Suprapubic skin (tissue), 4 donors: Measurements from ENCODE around the gene LIMD2. TPM values are rescaled to one million over a fixed set of nuclear protein-coding genes. Genes with fewer than 3 reads are reported as not detected.

Source experiments
- DNase-seq, 2 donors: peaks; one replicate each; pipeline ENCODE4 v3.0.0-alpha.2; 2019; ENCODE audit warnings: low spot score in 2 of 2
- H3K27ac ChIP-seq: fragments of 200-600 bp; sonication (generic); one replicate; pipeline ENCODE4 v1.5.1; 2019
- H3K27me3 ChIP-seq: fragments of 200-600 bp; sonication (generic); one replicate; pipeline ENCODE4 v1.5.1; 2019
- H3K36me3 ChIP-seq: fragments of 200-600 bp; sonication (generic); one replicate; pipeline ENCODE4 v1.5.1; 2019
- H3K4me1 ChIP-seq: fragments of 200-600 bp; sonication (generic); one replicate; pipeline ENCODE4 v1.5.1; 2019
- H3K4me3 ChIP-seq: fragments of 200-600 bp; sonication (generic); one replicate; pipeline ENCODE4 v1.5.1; 2019; ENCODE audit warnings: mild to moderate bottlenecking
- H3K9me3 ChIP-seq: fragments of 200-600 bp; sonication (generic); one replicate; pipeline ENCODE4 v1.5.1; 2019
- EP300 ChIP-seq: sonication (generic); formaldehyde crosslinking; IDR thresholded peaks from one replicate; pipeline ENCODE4 v1.6.1; 2017; ENCODE audit warnings: antibody characterized with exemption
- POLR2A ChIP-seq, 2 donors: fragments of 450-650 bp; IDR thresholded peaks; one replicate each; pipeline ENCODE4 v1.6.1; 2017; ENCODE audit warnings: antibody characterized with exemption in 2 of 2, mild to moderate bottlenecking in 2 of 2, moderate library complexity in 2 of 2
- POLR2AphosphoS5 ChIP-seq, 3 donors: sonication (generic); formaldehyde crosslinking; IDR thresholded peaks; one replicate each; pipeline ENCODE4 v1.6.1; 2017; ENCODE audit warnings: antibody characterized with exemption in 3 of 3
- WGBS: methylation state at CpG from one replicate; pipeline ENCODE4 v1.1.5; 2018; 5-methylcytosine and 5-hydroxymethylcytosine counted together
- total RNA-seq, 4 donors: library from RNA; depleted of rRNA; stranded (reverse); fragments of >200 nt; gene quantifications; one replicate each; pipeline ENCODE4 v1.1.0, GENCODE V29; 2016
- TF ChIP-seq, protein P1 (sequence below), 2 donors: fragments of 200-600 bp in 1 of 2; fragments of 450-650 bp in 1 of 2; sonication (generic) in 1 of 2; IDR thresholded peaks; one replicate each; pipeline ENCODE4 v1.5.1; 2016 to 2019; ENCODE audit warnings: antibody characterized with exemption in 2 of 2, mild to moderate bottlenecking in 1 of 2, moderate library complexity in 1 of 2

The LIMD2 gene
- total RNA-seq, 4 donors from 2014 or later = 5.0 to 9.4 (median 6.8) TPM

DNA sequence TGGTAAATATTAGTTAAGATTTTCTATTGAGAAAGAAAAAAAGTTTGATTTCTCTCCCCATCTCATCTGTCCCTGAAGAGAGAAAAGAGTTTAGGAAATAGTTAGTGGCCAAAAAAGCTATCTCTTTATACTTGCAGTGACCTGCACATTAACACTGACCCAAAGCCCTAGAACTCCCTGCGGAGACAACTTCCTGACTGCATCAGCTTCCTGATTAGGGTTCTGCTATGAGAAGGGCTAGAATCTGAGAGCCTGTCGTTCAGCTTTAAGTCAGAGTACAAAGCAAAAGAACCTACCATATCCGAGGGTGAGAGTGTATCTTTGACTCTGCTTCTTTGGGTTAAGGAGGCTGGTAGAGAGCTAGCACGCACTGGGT lies 24.7 kb downstream of the LIMD2 start:
- H3K9me3 ChIP-seq = no peaks in the 10 kb centered on the region
- H3K27me3 ChIP-seq = no peaks in the 10 kb centered on the region
- peaks cover 34% of the 10 kb centered on the region for H3K4me1 ChIP-seq
- peak overlapping the region; percentile 8 for H3K4me3 ChIP-seq
- H3K36me3 ChIP-seq = peaks cover 20% of the 10 kb centered on the region
- no peak for DNase-seq
- H3K27ac ChIP-seq = peak overlapping the region; percentile 62
- TF ChIP-seq POLR2AphosphoS5 (IDR thresholded peaks at IDR 0.05) (no peak), EP300 (no peak), POLR2A (IDR thresholded peaks at IDR 0.05) (no peak)
- TF ChIP-seq, protein P1, sequence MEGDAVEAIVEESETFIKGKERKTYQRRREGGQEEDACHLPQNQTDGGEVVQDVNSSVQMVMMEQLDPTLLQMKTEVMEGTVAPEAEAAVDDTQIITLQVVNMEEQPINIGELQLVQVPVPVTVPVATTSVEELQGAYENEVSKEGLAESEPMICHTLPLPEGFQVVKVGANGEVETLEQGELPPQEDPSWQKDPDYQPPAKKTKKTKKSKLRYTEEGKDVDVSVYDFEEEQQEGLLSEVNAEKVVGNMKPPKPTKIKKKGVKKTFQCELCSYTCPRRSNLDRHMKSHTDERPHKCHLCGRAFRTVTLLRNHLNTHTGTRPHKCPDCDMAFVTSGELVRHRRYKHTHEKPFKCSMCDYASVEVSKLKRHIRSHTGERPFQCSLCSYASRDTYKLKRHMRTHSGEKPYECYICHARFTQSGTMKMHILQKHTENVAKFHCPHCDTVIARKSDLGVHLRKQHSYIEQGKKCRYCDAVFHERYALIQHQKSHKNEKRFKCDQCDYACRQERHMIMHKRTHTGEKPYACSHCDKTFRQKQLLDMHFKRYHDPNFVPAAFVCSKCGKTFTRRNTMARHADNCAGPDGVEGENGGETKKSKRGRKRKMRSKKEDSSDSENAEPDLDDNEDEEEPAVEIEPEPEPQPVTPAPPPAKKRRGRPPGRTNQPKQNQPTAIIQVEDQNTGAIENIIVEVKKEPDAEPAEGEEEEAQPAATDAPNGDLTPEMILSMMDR (IDR thresholded peaks at IDR 0.05) = no peak
- 30% methylated on average over 4 of the region's 4 CpGs for WGBS

- no peaks in the 10 kb centered on the region for H3K27me3 ChIP-seq
- no peaks in the 10 kb centered on the region for H3K9me3 ChIP-seq
- H3K4me3 ChIP-seq = no peak overlapping the region
- 83% methylated on average over 2 of the region's 2 CpGs for WGBS
- DNase-seq = peak in 1 of 2 donors; percentile 4
- peaks cover 34% of the 10 kb centered on the region for H3K4me1 ChIP-seq
- TF ChIP-seq POLR2AphosphoS5 (IDR thresholded peaks at IDR 0.05) (no peak), EP300 (no peak), POLR2A (IDR thresholded peaks at IDR 0.05) (no peak)
- TF ChIP-seq, protein P1 (IDR thresholded peaks at IDR 0.05) = no peak
- H3K36me3 ChIP-seq = peaks cover 36% of the 10 kb centered on the region
- H3K27ac ChIP-seq = no peak overlapping the region
Measured at GRCh38 chr17:63672856-63673255, 27.1 kb downstream of the LIMD2 start.

DNA sequence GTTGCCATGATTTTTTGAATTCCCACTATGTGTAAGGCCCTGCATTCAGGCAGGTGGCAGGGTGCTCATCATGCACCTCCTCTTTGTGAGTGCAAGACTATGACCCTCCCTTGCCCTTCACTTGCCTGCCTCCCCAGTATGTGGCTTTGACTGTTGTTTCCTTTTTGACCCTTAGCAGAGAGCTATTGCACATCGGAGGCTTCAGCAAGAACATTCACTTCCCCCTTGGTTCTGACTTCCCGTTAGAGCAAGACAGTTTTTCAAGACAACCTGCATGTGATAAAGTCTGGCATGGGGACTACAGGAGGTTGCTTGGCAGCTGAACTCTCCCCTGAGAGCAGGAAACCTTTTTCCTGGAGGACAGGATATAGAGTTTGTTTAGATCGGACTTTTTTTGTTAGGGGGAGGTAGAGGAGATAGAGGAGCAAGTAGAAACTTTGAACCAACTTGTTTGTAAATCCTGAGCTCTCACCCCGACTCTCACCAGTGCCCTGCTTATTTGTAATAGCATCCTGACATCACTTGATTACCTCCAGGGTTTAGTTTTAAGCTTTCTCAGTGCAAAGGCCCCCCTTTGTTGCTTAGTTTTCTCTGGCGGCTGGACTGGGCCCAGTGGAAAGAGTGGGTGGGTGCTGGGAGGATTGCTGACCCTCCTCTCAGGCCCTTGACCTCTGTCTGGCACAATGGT lies 34.3 kb downstream of the LIMD2 start:
- Histone ChIP-seq H3K27me3 (no peaks in the 10 kb centered on the region), H3K9me3 (no peaks in the 10 kb centered on the region), H3K4me3 (no peak overlapping the region), H3K36me3 (peaks cover 75% of the 10 kb centered on the region), H3K4me1 (peaks cover 6% of the 10 kb centered on the region), H3K27ac (peak overlapping the region; percentile 41)
- 62% methylated on average over 5 of the region's 5 CpGs for WGBS
- DNase-seq = no peak
- TF ChIP-seq, protein P1 (IDR thresholded peaks at IDR 0.05) = no peak
- TF ChIP-seq EP300 = no peak

DNA sequence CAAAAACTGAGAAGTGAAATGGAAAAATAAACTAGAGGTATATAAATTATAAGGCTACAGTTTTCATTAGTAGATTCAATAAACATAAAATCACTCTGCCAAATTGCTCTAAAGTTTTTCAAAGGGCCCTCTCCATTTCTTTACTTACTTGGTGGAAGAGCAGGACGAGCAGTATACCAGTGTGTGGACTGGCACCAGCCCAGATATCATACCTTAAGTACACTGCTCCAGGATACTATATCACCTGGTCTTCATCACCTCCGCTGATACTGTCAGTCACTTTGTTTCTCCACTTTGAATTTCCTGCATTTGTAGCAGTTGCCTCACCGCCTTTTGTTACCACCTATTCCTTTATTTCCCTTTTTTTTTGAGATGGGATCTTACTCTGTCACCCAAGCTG lies 40.1 kb downstream of the LIMD2 start:
- Histone ChIP-seq H3K36me3 (peaks cover 65% of the 10 kb centered on the region), H3K4me1 (no peaks in the 10 kb centered on the region), H3K9me3 (no peaks in the 10 kb centered on the region), H3K4me3 (no peak overlapping the region), H3K27ac (no peak overlapping the region), H3K27me3 (no peaks in the 10 kb centered on the region)
- TF ChIP-seq, protein P1 (IDR thresholded peaks at IDR 0.05) = no peak
- no peak for TF ChIP-seq EP300
- no peak for TF ChIP-seq POLR2A (IDR thresholded peaks at IDR 0.05)
- no peak for TF ChIP-seq POLR2AphosphoS5 (IDR thresholded peaks at IDR 0.05)
- no peak for DNase-seq
- WGBS = 92% methylated on average over 3 of the region's 3 CpGs

DNA sequence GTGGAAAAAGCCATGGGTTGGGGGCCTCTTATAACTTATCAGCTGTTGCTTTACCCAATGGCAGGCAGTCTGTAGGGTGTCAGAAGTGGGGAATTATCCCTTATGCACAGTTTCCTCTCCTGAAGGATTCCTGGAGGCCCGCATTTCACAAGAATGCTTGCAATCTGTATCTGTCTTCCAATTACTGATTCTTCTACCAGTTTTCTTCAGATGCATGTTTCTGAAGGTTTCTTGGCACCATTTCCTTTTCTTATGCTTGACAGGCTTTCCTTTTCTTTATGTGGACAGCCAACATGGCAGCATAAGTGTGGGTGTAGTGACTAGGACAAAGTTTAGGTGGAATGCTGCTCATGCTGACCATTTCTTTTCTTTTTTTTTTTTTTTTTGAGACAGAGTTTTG lies 41.6 kb downstream of the LIMD2 start:
- no peak overlapping the region for H3K27ac ChIP-seq

More for the DNA sequence above, 41.6 kb downstream of the LIMD2 start:
- Histone ChIP-seq H3K4me3 (no peak overlapping the region), H3K27me3 (no peaks in the 10 kb centered on the region), H3K9me3 (no peaks in the 10 kb centered on the region), H3K4me1 (no peaks in the 10 kb centered on the region), H3K36me3 (peaks cover 78% of the 10 kb centered on the region)
- 100% methylated on average over 1 of the region's 1 CpG for WGBS
- TF ChIP-seq POLR2A (IDR thresholded peaks at IDR 0.05) = no peak
- no peak for TF ChIP-seq POLR2AphosphoS5 (IDR thresholded peaks at IDR 0.05)
- TF ChIP-seq EP300 = no peak
- no peak for DNase-seq
